ENCODE data around the gene LCT. TPM values are rescaled to one million over a fixed set of nuclear protein-coding genes. Genes with fewer than 3 reads are reported as not detected.

The LCT gene
- total and polyA plus RNA-seq, 2 of the 13 experiments (the other 11 are each of a cell fraction or from before 2014, with no cell fraction given): not detected

GRCh38 chr2:135741395-135742324 is 95.3 kb downstream of the LCT start, which contains the start of gene UBXN4 (continued):
- TF ChIP-seq IKZF4 (CRISPR knock-in tag; IDR thresholded peaks at IDR 0.05; ENCODE audit: borderline replicate concordance, low read depth, not compliant biosample characterization): peak; percentile 31
- TF ChIP-seq ZNF513 (CRISPR knock-in tag; conservative IDR thresholded peaks at IDR 0.05): 0 out of 2 replicates have a peak, but pooled peaks have one; percentile 13
- peak; percentile 58; the same call in 1 of the 2 replicates for TF ChIP-seq ZNF503 (CRISPR knock-in tag; IDR thresholded peaks at IDR 0.05)
- no peak for TF ChIP-seq SIX4 (CRISPR knock-in tag; IDR thresholded peaks at IDR 0.05)
- TF ChIP-seq POGK (CRISPR knock-in tag; conservative IDR thresholded peaks at IDR 0.05): peak; percentile 97
- TF ChIP-seq PBX3 (CRISPR knock-in tag; IDR thresholded peaks at IDR 0.05; ENCODE audit: borderline replicate concordance): no peak
- TF ChIP-seq ZNF160 (CRISPR knock-in tag; IDR thresholded peaks at IDR 0.05): peak; percentile 91
- TF ChIP-seq ZNF609 (CRISPR knock-in tag; IDR thresholded peaks at IDR 0.05; ENCODE audit: borderline replicate concordance): no peak
- peak; percentile 55; the same call in 1 of the 2 replicates for TF ChIP-seq TOPORS (CRISPR knock-in tag; IDR thresholded peaks at IDR 0.05)
- TF ChIP-seq GMEB1 (CRISPR knock-in tag; IDR thresholded peaks at IDR 0.05; ENCODE audit: borderline replicate concordance): peak; percentile 99
- TF ChIP-seq CC2D1A (CRISPR knock-in tag; IDR thresholded peaks at IDR 0.05): peak; percentile 87; the same call in 1 of the 2 replicates

All from HepG2 (cell line).